D721Med (cell line): ENCODE measurements around the gene PPP6R3.
"Not testable (repeated sequence)": the region's sequence is repeated elsewhere in the genome, so short reads cannot be mapped to it uniquely, and the experiment has no call there.

Source experiments
- DNase-seq: peaks from one replicate; pipeline ENCODE4 v3.0.0; 2011; ENCODE audit warnings: low spot score; ENCODE audit not compliant: insufficient read length
- FAIRE-seq: peaks from 2 replicates; lab custom pipeline; 2011; peaks lifted over from hg19 to GRCh38; lab: Jason Lieb, UNC
- TF ChIP-seq, protein P1 (sequence below): IDR thresholded peaks from 2 replicates; pipeline ENCODE4 v1.5.1; 2012; ENCODE audit warnings: mild to moderate bottlenecking, control low read depth; ENCODE audit not compliant: insufficient read depth; ENCODE audit errors: missing control alignments

PPP6R3 gene

DNA sequence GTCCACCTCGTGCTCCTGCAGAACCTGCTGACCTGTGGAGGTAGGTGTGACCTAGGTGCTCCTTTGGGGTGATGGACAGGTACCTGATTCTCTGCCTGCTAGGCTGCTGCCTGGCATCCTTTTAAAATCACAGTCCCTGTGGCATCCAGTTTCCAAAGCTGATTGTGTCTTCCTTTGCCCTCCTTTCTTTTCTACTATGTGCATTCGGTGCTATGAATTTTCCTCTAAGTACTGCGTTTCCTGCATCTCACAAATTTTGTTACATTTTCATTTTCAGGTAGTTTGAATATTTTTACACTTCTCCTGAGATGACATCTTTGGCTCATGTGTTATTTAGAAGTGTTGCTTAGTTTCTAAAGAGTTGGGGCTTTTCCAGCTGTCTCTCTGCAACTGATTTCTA lies 30.9 kb upstream of the PPP6R3 start:
- FAIRE-seq (no peak), DNase-seq (no peak)
- TF ChIP-seq, protein P1, sequence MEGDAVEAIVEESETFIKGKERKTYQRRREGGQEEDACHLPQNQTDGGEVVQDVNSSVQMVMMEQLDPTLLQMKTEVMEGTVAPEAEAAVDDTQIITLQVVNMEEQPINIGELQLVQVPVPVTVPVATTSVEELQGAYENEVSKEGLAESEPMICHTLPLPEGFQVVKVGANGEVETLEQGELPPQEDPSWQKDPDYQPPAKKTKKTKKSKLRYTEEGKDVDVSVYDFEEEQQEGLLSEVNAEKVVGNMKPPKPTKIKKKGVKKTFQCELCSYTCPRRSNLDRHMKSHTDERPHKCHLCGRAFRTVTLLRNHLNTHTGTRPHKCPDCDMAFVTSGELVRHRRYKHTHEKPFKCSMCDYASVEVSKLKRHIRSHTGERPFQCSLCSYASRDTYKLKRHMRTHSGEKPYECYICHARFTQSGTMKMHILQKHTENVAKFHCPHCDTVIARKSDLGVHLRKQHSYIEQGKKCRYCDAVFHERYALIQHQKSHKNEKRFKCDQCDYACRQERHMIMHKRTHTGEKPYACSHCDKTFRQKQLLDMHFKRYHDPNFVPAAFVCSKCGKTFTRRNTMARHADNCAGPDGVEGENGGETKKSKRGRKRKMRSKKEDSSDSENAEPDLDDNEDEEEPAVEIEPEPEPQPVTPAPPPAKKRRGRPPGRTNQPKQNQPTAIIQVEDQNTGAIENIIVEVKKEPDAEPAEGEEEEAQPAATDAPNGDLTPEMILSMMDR, result no peak

DNA sequence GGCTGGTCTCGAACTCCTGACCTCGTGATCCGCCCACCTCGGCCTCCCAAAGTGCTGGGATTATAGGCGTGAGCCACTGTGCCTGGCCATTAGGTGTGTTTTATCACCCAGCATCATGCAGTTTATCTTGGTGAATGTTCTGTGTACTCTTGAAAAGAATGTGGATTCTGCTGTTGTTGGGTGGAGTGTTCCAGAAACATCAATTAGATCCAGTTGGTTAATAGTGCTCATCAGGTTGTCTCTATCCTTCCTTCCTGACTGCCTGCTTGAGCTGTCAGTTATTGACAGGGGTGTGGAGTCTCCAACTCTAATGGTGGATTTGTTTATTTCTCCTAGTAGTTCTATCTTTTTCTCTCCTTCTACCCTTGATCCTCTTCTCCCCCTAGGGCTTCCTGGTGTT lies 30.2 kb upstream of the PPP6R3 start:
- FAIRE-seq (no peak), DNase-seq (no peak)
- TF ChIP-seq, protein P1, result no peak

DNA sequence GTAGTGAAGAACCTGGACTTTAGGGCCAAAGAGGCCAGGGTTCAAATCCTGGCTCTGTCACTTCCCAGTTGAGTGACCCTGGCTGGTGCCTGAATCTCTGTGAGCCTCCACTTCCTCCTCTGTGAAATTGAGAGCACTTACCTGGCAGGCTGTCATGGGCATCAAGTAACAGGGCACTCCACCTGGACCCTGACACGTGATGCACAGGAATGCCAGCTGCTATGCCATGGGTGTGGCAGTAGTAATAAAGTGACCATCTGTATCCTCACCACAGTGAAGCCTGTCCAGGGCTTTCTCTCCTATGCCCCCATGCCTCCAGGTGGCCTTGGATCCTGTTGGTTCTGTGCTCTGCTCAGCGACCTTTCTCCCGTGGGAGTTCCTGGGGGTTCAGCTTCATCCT lies 29.8 kb upstream of the PPP6R3 start:
- no peak for FAIRE-seq
- TF ChIP-seq, protein P1, result no peak

DNA sequence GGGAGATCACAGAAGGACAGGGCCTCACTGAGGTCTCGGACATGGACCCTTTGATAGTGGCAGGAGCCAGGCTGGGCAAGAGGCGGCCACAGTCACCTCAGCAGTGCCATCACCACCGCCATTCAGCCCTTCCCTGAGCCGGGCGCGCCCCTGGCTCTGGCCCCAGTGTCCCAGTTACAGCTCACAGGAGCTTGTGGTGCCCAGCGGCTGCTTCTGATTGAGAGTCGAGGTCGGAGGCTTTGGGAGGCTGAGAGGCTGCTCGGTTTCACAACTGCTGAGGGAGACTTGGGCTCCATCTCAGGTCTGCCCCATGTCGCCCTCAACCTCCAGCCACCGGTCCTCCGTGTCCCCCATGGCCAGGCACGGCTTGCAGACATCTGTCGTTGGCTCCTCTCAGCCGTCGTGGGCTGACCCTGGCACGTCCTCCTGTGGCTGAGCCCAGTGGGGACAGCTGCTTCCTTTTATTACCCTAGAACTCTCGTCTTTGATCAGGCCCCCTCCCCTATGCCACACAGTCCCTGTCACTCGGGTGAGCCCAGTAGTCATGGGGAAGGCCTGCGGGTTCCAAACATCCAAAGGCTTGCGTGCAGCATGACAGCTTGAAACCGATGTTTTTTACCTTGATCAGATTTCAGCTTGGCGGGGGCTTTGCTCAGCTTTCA lies 28.4 kb upstream of the PPP6R3 start:
- DNase-seq (no peak), FAIRE-seq (no peak)
- TF ChIP-seq, protein P1, result no peak

More for the DNA sequence above, 29.8 kb upstream of the PPP6R3 start:
- no peak for DNase-seq

DNA sequence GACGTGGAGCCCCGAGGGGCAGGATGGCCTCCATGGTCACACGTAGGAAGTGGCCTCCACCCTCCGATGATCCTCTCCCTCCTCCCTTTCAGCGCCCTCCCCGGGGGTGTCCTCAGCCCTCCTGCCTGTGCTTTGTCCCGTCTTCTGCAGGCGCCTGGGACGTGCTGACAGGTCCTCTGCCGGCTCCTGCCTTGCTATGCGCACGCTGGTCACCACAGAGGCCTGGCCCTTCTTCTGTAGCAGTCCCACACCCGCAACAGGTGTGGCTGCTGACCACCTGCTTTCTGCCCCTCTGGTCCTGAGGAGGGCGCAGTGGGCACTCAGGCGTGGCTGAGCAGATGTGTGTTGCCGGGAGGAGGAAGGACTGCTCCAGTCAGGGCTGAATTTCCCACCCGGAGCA lies 27.7 kb upstream of the PPP6R3 start:
- FAIRE-seq (no peak), DNase-seq (no peak)
- TF ChIP-seq, protein P1, result no peak

DNA sequence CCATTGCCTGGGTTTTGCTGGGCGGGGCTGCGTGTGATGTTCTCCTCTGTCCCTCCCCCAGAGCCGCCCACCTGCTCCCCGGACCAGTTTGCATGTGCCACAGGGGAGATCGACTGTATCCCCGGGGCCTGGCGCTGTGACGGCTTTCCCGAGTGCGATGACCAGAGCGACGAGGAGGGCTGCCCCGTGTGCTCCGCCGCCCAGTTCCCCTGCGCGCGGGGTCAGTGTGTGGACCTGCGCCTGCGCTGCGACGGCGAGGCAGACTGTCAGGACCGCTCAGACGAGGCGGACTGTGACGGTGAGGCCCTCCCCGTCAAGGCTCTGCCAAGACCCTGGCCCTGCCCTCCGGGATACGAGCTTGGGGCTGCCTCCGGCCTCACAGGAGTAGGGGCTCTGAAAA lies 27.0 kb upstream of the PPP6R3 start:
- TF ChIP-seq, protein P1, result no peak
- FAIRE-seq (no peak), DNase-seq (no peak)

DNA sequence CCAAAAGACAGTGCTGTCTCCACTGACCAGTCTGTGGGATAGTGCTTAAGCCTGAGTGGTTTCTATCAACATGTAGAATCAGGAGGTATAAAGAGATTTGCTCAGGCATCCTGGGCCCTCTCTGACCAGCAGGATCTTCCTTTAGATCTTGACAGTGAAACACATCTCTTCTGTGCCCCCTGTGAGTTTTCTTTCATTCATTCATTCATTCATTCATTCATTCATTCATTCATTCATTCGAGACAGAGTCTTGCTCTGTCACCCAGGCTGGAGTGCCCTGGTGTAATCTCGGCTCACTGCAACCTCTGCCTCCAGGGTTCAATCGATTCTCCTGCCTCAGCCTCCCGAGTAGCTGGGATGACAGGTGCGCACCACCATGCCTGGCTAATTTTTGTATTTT lies 26.4 kb upstream of the PPP6R3 start:
- not testable (repeated sequence) for DNase-seq, FAIRE-seq
